Thyroid gland (tissue), 4 donors: ENCODE results near the gene SGCA.

Experiments used
- POLR2A ChIP-seq, 2 donors: fragments of 450-650 bp; IDR thresholded peaks; one replicate each; pipeline ENCODE4 v1.6.1; 2017; ENCODE audit warnings: antibody characterized with exemption in 2 of 2, mild to moderate bottlenecking in 2 of 2, moderate library complexity in 1 of 2
- TF ChIP-seq, protein P1 (sequence below), 6 experiments: fragments of 200-600 bp in 3 of 6; fragments of 450-650 bp in 3 of 6; sonication (generic) in 3 of 6; IDR thresholded peaks; one replicate each; pipeline ENCODE4 v1.5.1; 2016 to 2019; ENCODE audit warnings: antibody characterized with exemption in 6 of 6, mild to moderate bottlenecking in 2 of 6, inconsistent platforms in 1 of 6, moderate library complexity in 1 of 6

- TF ChIP-seq POLR2A (IDR thresholded peaks at IDR 0.05): no peak
- TF ChIP-seq, protein P1, sequence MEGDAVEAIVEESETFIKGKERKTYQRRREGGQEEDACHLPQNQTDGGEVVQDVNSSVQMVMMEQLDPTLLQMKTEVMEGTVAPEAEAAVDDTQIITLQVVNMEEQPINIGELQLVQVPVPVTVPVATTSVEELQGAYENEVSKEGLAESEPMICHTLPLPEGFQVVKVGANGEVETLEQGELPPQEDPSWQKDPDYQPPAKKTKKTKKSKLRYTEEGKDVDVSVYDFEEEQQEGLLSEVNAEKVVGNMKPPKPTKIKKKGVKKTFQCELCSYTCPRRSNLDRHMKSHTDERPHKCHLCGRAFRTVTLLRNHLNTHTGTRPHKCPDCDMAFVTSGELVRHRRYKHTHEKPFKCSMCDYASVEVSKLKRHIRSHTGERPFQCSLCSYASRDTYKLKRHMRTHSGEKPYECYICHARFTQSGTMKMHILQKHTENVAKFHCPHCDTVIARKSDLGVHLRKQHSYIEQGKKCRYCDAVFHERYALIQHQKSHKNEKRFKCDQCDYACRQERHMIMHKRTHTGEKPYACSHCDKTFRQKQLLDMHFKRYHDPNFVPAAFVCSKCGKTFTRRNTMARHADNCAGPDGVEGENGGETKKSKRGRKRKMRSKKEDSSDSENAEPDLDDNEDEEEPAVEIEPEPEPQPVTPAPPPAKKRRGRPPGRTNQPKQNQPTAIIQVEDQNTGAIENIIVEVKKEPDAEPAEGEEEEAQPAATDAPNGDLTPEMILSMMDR (IDR thresholded peaks at IDR 0.05): no peak
Measured at GRCh38 chr17:50137042-50137441, 28.8 kb upstream of the SGCA start.
